ENCODE measurements around the gene AMOTL1. TPM values are rescaled to one million over a fixed set of nuclear protein-coding genes. Genes with fewer than 3 reads are reported as not detected.

The AMOTL1 gene
- total RNA-seq, 1 donor from 2014 or later = 22.6 TPM

DNA sequence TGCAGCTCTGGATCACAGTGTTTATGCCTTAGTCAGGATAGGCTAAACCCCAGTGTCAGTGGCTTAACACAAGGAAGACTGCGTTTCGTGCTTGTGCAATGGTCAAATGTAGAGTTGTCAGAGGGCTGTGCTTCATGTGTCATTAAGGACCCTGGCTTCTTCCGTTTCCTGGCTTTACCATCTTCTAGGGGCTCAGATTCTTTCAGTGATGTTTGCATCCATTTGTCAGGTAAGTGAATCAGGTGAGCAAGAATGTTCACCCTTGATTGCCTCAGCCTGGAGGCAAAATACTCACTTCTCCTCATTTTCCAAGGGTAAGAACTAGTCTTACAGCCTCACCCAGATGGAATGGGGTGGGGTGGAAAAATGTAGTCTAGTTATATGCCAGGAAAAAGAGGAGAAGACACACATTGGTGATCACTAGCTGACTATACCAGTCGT is 20.5 kb upstream of the AMOTL1 start:
- Histone ChIP-seq H3K9me3 (ENCODE audit: low read depth) (no peaks in the 10 kb centered on the region), H3K36me3 (no peaks in the 10 kb centered on the region), H3K79me2 (ENCODE audit: low read depth) (no peaks in the 10 kb centered on the region), H2AFZ (replicated peaks) (no peak overlapping the region), H3K4me1 (peaks cover 2% of the 10 kb centered on the region), H3K4me3 (no peak overlapping the region), H3K9ac (no peak overlapping the region), H3F3A (ENCODE audit: low read depth) (no peaks in the 10 kb centered on the region), H3K27ac (no peak overlapping the region), H3K4me2 (no peak overlapping the region), H3K27me3 (no peaks in the 10 kb centered on the region), H4K20me1 (ENCODE audit: low read depth) (no peaks in the 10 kb centered on the region)
- no peaks in the 10 kb centered on the region for H3K27me3 Mint-ChIP-seq (ENCODE audit: insufficient read depth, low read depth)
- H3K4me3 Mint-ChIP-seq = no peak overlapping the region
- H3K4me1 Mint-ChIP-seq = peaks cover 29% of the 10 kb centered on the region
- DNase-seq (ENCODE audit: low spot score) = no peak
- H3K27ac Mint-ChIP-seq = no peak overlapping the region
- peaks cover 13% of the 10 kb centered on the region for H3K36me3 Mint-ChIP-seq
- no peaks in the 10 kb centered on the region for H3K9me3 Mint-ChIP-seq
- TF ChIP-seq EZH2phosphoT487 (IDR thresholded peaks at IDR 0.05) (no peak), EZH2 (IDR thresholded peaks at IDR 0.05) (no peak)
- TF ChIP-seq, protein P1, sequence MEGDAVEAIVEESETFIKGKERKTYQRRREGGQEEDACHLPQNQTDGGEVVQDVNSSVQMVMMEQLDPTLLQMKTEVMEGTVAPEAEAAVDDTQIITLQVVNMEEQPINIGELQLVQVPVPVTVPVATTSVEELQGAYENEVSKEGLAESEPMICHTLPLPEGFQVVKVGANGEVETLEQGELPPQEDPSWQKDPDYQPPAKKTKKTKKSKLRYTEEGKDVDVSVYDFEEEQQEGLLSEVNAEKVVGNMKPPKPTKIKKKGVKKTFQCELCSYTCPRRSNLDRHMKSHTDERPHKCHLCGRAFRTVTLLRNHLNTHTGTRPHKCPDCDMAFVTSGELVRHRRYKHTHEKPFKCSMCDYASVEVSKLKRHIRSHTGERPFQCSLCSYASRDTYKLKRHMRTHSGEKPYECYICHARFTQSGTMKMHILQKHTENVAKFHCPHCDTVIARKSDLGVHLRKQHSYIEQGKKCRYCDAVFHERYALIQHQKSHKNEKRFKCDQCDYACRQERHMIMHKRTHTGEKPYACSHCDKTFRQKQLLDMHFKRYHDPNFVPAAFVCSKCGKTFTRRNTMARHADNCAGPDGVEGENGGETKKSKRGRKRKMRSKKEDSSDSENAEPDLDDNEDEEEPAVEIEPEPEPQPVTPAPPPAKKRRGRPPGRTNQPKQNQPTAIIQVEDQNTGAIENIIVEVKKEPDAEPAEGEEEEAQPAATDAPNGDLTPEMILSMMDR (IDR thresholded peaks at IDR 0.05) = no peak

DNA sequence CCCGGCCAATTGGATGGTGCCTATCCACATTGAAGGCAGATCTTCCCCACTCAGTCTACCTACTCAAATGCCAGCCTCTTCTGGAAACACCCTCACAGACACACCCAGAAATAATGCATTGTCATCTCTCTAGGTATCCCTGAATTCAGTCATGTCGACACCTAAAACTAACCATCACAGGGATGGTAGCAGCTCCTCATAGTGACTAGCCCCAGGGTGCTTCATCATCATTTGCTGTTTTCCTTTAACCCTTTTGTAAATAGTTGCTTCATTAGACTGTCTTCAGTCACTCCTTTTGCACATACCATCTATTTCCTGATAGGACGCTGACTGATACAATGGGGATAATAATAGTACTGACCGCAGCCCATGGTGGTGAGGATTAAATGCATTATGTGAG is 18.8 kb upstream of the AMOTL1 start:
- Mint-ChIP-seq H3K36me3 (peaks cover 20% of the 10 kb centered on the region), H3K27ac (no peak overlapping the region), H3K4me1 (peaks cover 23% of the 10 kb centered on the region), H3K9me3 (no peaks in the 10 kb centered on the region), H3K27me3 (ENCODE audit: insufficient read depth, low read depth) (no peaks in the 10 kb centered on the region), H3K4me3 (no peak overlapping the region)
- Histone ChIP-seq H3K79me2 (ENCODE audit: low read depth) (no peaks in the 10 kb centered on the region), H3K4me2 (no peak overlapping the region), H3K4me1 (peaks cover 5% of the 10 kb centered on the region), H3K9me3 (ENCODE audit: low read depth) (no peaks in the 10 kb centered on the region), H3F3A (ENCODE audit: low read depth) (no peaks in the 10 kb centered on the region), H3K36me3 (no peaks in the 10 kb centered on the region), H3K4me3 (no peak overlapping the region), H2AFZ (replicated peaks) (no peak overlapping the region), H3K27me3 (no peaks in the 10 kb centered on the region), H3K9ac (no peak overlapping the region), H4K20me1 (ENCODE audit: low read depth) (no peaks in the 10 kb centered on the region), H3K27ac (no peak overlapping the region)
- DNase-seq (ENCODE audit: low spot score) = no peak
- no peak for TF ChIP-seq EZH2phosphoT487 (IDR thresholded peaks at IDR 0.05)
- TF ChIP-seq EZH2 (IDR thresholded peaks at IDR 0.05) = no peak
- TF ChIP-seq, protein P1 (IDR thresholded peaks at IDR 0.05) = no peak

DNA sequence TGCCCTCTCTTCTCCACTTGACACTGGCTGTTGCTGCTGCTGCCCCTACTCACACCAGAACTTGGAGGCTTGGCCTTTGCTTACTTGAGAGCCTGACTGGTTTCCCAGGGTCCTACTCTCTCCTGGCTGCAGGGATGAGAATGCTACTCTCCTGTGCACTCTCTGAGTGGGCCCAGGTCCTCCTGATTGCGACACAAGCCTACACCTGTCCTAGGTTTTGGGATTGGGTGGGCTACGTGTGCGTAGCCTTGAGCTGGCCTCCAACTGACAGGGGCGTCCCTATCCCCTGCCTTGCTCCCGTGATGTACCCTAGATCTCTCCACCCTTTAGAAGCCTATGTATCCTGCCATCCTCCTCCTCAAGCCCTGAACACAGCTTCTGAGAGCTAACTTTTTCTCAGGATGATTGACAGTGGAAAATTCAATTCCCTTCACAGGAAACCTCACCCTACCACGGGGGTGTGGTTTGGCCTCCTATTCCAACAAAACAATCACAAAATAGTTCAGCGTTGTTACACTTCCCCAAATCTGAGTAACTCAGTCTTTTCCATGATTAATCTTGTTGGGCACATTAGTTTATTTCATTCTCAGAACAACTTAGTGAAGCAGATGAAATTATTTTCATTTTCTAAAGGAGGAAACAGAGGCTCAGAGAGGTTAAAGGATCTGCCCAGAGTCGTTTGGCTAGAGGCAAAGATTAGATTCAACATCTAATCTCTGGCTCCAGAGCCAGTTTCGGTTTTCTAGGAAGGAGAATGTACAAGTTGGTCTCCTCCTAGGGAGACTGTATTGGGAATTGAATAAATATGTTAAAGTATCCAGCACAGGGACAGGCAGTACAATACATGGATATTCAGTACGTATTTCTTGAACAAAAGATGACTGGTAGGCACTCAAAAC is 17.6 kb upstream of the AMOTL1 start:
- TF ChIP-seq, protein P1 (IDR thresholded peaks at IDR 0.05) = no peak
- Mint-ChIP-seq H3K4me3 (no peak overlapping the region), H3K4me1 (peaks cover 23% of the 10 kb centered on the region), H3K27ac (no peak overlapping the region), H3K9me3 (no peaks in the 10 kb centered on the region), H3K36me3 (peaks cover 21% of the 10 kb centered on the region), H3K27me3 (ENCODE audit: insufficient read depth, low read depth) (no peaks in the 10 kb centered on the region)
- Histone ChIP-seq H3K9me3 (ENCODE audit: low read depth) (no peaks in the 10 kb centered on the region), H4K20me1 (ENCODE audit: low read depth) (no peaks in the 10 kb centered on the region), H3K4me3 (no peak overlapping the region), H3K4me2 (no peak overlapping the region), H3K27me3 (no peaks in the 10 kb centered on the region), H3F3A (ENCODE audit: low read depth) (no peaks in the 10 kb centered on the region), H3K27ac (no peak overlapping the region), H3K36me3 (no peaks in the 10 kb centered on the region), H3K4me1 (peaks cover 5% of the 10 kb centered on the region), H2AFZ (replicated peaks) (no peak overlapping the region), H3K9ac (no peak overlapping the region), H3K79me2 (ENCODE audit: low read depth) (no peaks in the 10 kb centered on the region)
- no peak for DNase-seq (ENCODE audit: low spot score)
